ENCODE measurements around the gene RBM15. TPM values are rescaled to one million over a fixed set of nuclear protein-coding genes. Genes with fewer than 3 reads are reported as not detected.

Gene RBM15
- total RNA-seq, 1 donor from 2014 or later: 36.6 TPM

- intact Hi-C loops (cut with DNase I): no loop called here
- Histone ChIP-seq H3K36me3 (peaks cover 0 to 28% of the 10 kb centered on the region in 2 donors), H3K4me3 (no peak overlapping the region), H3K9me3 (no peaks in the 10 kb centered on the region), H3K4me1 (peaks cover 22% of the 10 kb centered on the region), H3K27me3 (no peaks in the 10 kb centered on the region), H3K27ac (no peak overlapping the region)
- no peak for TF ChIP-seq POLR2A (IDR thresholded peaks at IDR 0.05)
- TF ChIP-seq POLR2AphosphoS5 (IDR thresholded peaks at IDR 0.05; ENCODE audit: insufficient read depth in 1 of 2, low read depth in 1 of 2): no peak
- DNase-seq (ENCODE audit: extremely low spot score in 2 of 2): no peak
These were observed 41.6 kb downstream of the RBM15 start for GRCh38 chr1:110380672-110381283.

GRCh38 chr1:110383251-110383990 is 44.2 kb downstream of the RBM15 start:
- TF ChIP-seq POLR2AphosphoS5 (IDR thresholded peaks at IDR 0.05; ENCODE audit: insufficient read depth in 1 of 2, low read depth in 1 of 2): no peak
- TF ChIP-seq CTCF (IDR thresholded peaks at IDR 0.05): no peak
- TF ChIP-seq POLR2A (IDR thresholded peaks at IDR 0.05): no peak
- peak overlapping the region in 1 of 2 donors; percentile 27 for H3K4me3 ChIP-seq
- H3K36me3 ChIP-seq: peaks cover 0 to 3% of the 10 kb centered on the region in 2 donors
- DNase-seq (ENCODE audit: extremely low spot score in 2 of 2): no peak
- peak overlapping the region; percentile 57 for H3K27ac ChIP-seq
- peaks cover 22% of the 10 kb centered on the region for H3K4me1 ChIP-seq
- intact Hi-C loops (cut with DNase I): no loop called here
- H3K27me3 ChIP-seq: no peaks in the 10 kb centered on the region
- no peaks in the 10 kb centered on the region for H3K9me3 ChIP-seq

- Histone ChIP-seq H3K4me3 (no peak overlapping the region), H3K9me3 (no peaks in the 10 kb centered on the region), H3K4me1 (peaks cover 27% of the 10 kb centered on the region), H3K36me3 (no peaks in the 10 kb centered on the region), H3K27me3 (no peaks in the 10 kb centered on the region), H3K27ac (peak overlapping the region; percentile 25)
- DNase-seq (ENCODE audit: extremely low spot score in 2 of 2): no peak
- intact Hi-C loops (cut with DNase I): no loop called here
- TF ChIP-seq POLR2A (IDR thresholded peaks at IDR 0.05): no peak
- no peak for TF ChIP-seq POLR2AphosphoS5 (IDR thresholded peaks at IDR 0.05; ENCODE audit: insufficient read depth in 1 of 2, low read depth in 1 of 2)
These were observed 45.6 kb downstream of the RBM15 start for GRCh38 chr1:110384581-110385321.

GRCh38 chr1:110385369-110385768 is 46.2 kb downstream of the RBM15 start:
- TF ChIP-seq POLR2AphosphoS5 (IDR thresholded peaks at IDR 0.05; ENCODE audit: insufficient read depth in 1 of 2, low read depth in 1 of 2) (no peak), CTCF (IDR thresholded peaks at IDR 0.05) (no peak), POLR2A (IDR thresholded peaks at IDR 0.05) (no peak)
- Histone ChIP-seq H3K36me3 (no peaks in the 10 kb centered on the region), H3K27me3 (no peaks in the 10 kb centered on the region), H3K9me3 (no peaks in the 10 kb centered on the region), H3K4me1 (peaks cover 27% of the 10 kb centered on the region), H3K27ac (no peak overlapping the region), H3K4me3 (no peak overlapping the region)
- DNase-seq (ENCODE audit: extremely low spot score in 2 of 2): no peak
- intact Hi-C loops (cut with DNase I): no loop called here

GRCh38 chr1:110387048-110387754 is 48.0 kb downstream of the RBM15 start:
- TF ChIP-seq POLR2A (IDR thresholded peaks at IDR 0.05) (no peak), POLR2AphosphoS5 (IDR thresholded peaks at IDR 0.05; ENCODE audit: insufficient read depth in 1 of 2, low read depth in 1 of 2) (no peak), CTCF (IDR thresholded peaks at IDR 0.05) (no peak)

More at GRCh38 chr1:110387048-110387754, 48.0 kb downstream of the RBM15 start:
- DNase-seq (ENCODE audit: extremely low spot score in 2 of 2): no peak
- no peak overlapping the region for H3K27ac ChIP-seq
- intact Hi-C loops (cut with DNase I): no loop called here
- no peaks in the 10 kb centered on the region for H3K27me3 ChIP-seq
- peaks cover 27% of the 10 kb centered on the region for H3K4me1 ChIP-seq
- no peak overlapping the region for H3K4me3 ChIP-seq
- H3K9me3 ChIP-seq: no peaks in the 10 kb centered on the region
- H3K36me3 ChIP-seq: no peaks in the 10 kb centered on the region

Measured in vagina (tissue), 2 donors.